Heart left ventricle (tissue), 16 donors: ENCODE measurements around the gene KY. TPM values are rescaled to one million over a fixed set of nuclear protein-coding genes. Genes with fewer than 3 reads are reported as not detected.
A peak's percentile ranks its signal among the peaks of the same experiment; 100 is the strongest.

Experiments used
- ATAC-seq, 4 donors: fragments of 200-7000 bp; cut with Tn5 transposase; one replicate each; pipeline ENCODE4 v1.9.1; 2020 to 2022; ENCODE audit warnings: moderate library complexity in 4 of 4, mild to moderate bottlenecking in 3 of 4, moderate number of reproducible peaks in 1 of 4
- DNase-seq, 5 donors: peaks; one replicate each; pipeline ENCODE4 v3.0.0-alpha.2; 2020
- H3K27ac ChIP-seq, 12 donors: fragments of 200-600 bp; sonication (generic) in 4 of 12; one replicate each; pipeline versions ENCODE4 v1.5.0 to v1.8.0; 2016 to 2022; ENCODE audit warnings: mild to moderate bottlenecking in 2 of 12
- H3K27me3 ChIP-seq, 9 donors: fragments of 200-600 bp; sonication (generic) in 2 of 9; one replicate each; pipeline versions ENCODE4 v1.5.1 to v1.8.0; 2016 to 2022; ENCODE audit warnings: mild to moderate bottlenecking in 3 of 9
- H3K36me3 ChIP-seq, 9 donors: fragments of 200-600 bp; sonication (generic) in 2 of 9; one replicate each; pipeline versions ENCODE4 v1.5.0 to v1.8.0; 2018 to 2022; ENCODE audit warnings: mild to moderate bottlenecking in 2 of 9
- H3K4me1 ChIP-seq, 12 donors: fragments of 200-600 bp; sonication (generic) in 4 of 12; one replicate each; pipeline versions ENCODE4 v1.5.0 to v1.8.0; 2016 to 2022; ENCODE audit warnings: mild to moderate bottlenecking in 3 of 12
- H3K4me3 ChIP-seq, 12 donors: fragments of 200-600 bp; sonication (generic) in 4 of 12; one replicate each; pipeline versions ENCODE4 v1.5.0 to v1.8.0; 2017 to 2022; ENCODE audit warnings: mild to moderate bottlenecking in 9 of 12, moderate library complexity in 4 of 12
- H3K9me3 ChIP-seq, 12 donors: fragments of 200-600 bp; sonication (generic) in 4 of 12; one replicate each; pipeline versions ENCODE4 v1.5.0 to v1.8.0; 2016 to 2022; ENCODE audit warnings: mild to moderate bottlenecking in 1 of 12
- POLR2A ChIP-seq, 2 donors: fragments of 450-650 bp; IDR thresholded peaks; one replicate each; pipeline ENCODE4 v1.6.1; 2017; ENCODE audit warnings: antibody characterized with exemption in 2 of 2, mild to moderate bottlenecking in 2 of 2, moderate library complexity in 2 of 2
- WGBS, 4 donors: extraction: QIAGEN DNeasy Blood & Tissue Kit in 2 of 4; methylation state at CpG; one replicate each; pipeline versions ENCODE4 v1.1.5 to v1.1.7; 2013 to 2018; 5-methylcytosine and 5-hydroxymethylcytosine counted together
- intact Hi-C, 10 donors: fragments of 100-400 bp; cut with DNase I; formaldehyde crosslinking; loops; one replicate each; pipeline versions ENCODE4 v1.11.1 to v1.14.2; 2022
- polyA plus RNA-seq, 2 donors: library from polyadenylated mRNA; stranded (reverse); fragments of 200-250 nt; gene quantifications; one replicate each; pipeline ENCODE4 v1.2.3, GENCODE V29; 2013
- total RNA-seq, 9 donors: library from RNA; depleted of rRNA in 2 of 9; stranded (reverse); fragments of >200 nt in 2 of 9; fragmentation: NEBNext Ultra II Directional in 3 of 9; extraction: Animal tissue kit (Norgen Biotek cat#: 25700) in 3 of 9; gene quantifications; one replicate each; pipeline versions ENCODE4 v1.1.0 to v1.2.4, GENCODE V29; 2016 to 2023
- TF ChIP-seq, protein P1 (sequence below), 12 donors: fragments of 200-600 bp; sonication (generic) in 4 of 12; IDR thresholded peaks; one replicate each; pipeline versions ENCODE4 v1.5.0 to v1.8.0; 2018 to 2022; ENCODE audit warnings: antibody characterized with exemption in 12 of 12, mild to moderate bottlenecking in 5 of 12
- donor health status: ischemic (EF 13 %, LVEDD 7.1; RV severe dilation, severe dysfunction).
- donor health status: healthy with polysubstance abuse.
- donor health status: DM: no; HTN: yes; CAD: no.
- donor health status: DM: no; HTN: no; CAD: no.
- donor health status: ischemic (EF 25% LVEDD 6.9; RV normal size, moderate dysfunction).
- donor health status: ischemic (EF 25% LVEDD 5.7; RV mildly dilated, moderate dysfunction).
- donor health status: healthy.
- donor health status: DM: yes; HTN: yes; CAD: no.
- donor health status: ischemic (EF 35%, LVEDD 5.7; RV mildly dilated, moderate dysfunction).
- donor health status: nonischemic (EF 11% LVEDD 7.7; RV severe dilation, severe dysfunction).
- donor health status: DM: yes; HTN: yes; CAD: no.
- donor health status: PGD.
- donor health status: ischemic (EF 29% LVEDD 5.4; RV normal size, mild dysfunction).
- donor health status: nonischemic (EF 23%, LVEDD 6.1; RV moderate dilation, normal function).

KY gene
- total and polyA plus RNA-seq, 11 donors: 1.4 to 22.5 (median 8.6) TPM

DNA sequence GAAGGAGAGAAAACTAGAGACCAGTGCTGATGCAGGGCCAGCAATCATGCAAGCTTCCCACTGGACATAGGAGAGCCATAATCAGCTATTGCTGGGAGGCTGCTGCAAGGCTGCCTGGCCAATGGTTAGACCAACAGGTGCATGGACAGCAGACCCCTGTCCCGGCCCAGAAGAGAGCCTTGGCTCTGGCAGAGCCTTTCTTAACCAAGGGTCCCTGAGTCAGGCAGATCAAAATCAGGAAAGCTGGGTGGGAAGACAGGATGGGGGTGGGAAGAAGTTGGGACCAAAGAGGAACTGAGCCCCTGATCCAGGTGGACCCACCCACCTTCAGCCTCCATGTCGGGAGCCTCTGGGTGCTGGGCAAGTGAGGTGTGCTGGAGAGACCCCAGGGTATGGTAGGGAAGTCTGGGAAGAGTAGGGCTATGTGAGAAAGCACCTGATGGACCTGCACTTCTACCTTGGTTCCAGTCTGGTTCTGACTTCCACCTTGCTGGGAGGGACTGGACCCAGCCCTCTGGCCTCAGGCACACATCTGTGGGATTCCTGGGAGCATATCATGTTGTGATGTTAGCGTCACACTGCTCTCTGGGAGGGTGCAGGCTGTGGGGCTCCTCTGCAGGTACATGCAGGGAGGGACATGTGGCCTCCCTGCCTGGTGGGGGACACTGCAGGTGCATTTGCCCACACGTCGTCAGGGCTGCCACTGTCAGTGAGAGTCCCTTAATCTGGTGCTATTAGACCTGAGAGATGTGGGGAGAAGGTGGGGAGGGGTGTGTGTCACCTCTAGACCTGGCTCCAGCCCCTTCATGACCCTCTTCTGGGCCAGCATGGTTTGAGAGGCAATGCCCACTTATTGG, 24.7 kb downstream of the KY start:
- peaks cover 0 to 11% (median 3%) of the 10 kb centered on the region in 9 donors for H3K36me3 ChIP-seq
- no peaks in the 10 kb centered on the region for H3K27me3 ChIP-seq
- intact Hi-C loops: no loop called here
- TF ChIP-seq POLR2A (IDR thresholded peaks at IDR 0.05): no peak
- TF ChIP-seq, protein P1, sequence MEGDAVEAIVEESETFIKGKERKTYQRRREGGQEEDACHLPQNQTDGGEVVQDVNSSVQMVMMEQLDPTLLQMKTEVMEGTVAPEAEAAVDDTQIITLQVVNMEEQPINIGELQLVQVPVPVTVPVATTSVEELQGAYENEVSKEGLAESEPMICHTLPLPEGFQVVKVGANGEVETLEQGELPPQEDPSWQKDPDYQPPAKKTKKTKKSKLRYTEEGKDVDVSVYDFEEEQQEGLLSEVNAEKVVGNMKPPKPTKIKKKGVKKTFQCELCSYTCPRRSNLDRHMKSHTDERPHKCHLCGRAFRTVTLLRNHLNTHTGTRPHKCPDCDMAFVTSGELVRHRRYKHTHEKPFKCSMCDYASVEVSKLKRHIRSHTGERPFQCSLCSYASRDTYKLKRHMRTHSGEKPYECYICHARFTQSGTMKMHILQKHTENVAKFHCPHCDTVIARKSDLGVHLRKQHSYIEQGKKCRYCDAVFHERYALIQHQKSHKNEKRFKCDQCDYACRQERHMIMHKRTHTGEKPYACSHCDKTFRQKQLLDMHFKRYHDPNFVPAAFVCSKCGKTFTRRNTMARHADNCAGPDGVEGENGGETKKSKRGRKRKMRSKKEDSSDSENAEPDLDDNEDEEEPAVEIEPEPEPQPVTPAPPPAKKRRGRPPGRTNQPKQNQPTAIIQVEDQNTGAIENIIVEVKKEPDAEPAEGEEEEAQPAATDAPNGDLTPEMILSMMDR (IDR thresholded peaks at IDR 0.05): no peak
- no peaks in the 10 kb centered on the region for H3K4me1 ChIP-seq
- peaks cover 0 to 19% (median 0%) of the 10 kb centered on the region in 12 donors for H3K9me3 ChIP-seq
- WGBS, 4 donors: 81 to 92% (median 88%) methylated on average over 4 to 5 of the region's 5 CpGs
- no peak overlapping the region for H3K4me3 ChIP-seq
- DNase-seq (no peak), ATAC-seq (peak in 1 of 4 donors; percentile 24)
- no peak overlapping the region for H3K27ac ChIP-seq

DNA sequence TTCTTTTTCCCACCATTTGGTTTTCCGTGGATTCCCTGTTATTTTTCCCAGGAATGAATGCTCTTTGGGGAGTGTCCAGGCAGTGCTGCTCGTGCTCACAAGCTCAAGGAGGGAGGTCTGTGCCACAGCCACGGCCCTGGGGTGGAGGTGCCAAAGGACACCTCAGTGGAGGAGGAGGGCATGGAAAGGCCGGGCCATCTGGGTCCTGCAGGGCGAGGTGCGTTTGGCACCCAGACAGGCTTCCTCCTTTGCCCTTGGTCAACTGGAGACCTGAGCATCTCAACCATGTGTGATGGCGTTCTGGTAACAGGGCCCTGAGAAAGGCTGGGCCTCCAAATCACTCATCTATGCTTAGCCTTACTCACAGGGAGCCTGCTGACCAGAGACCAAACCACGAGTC, 25.4 kb downstream of the KY start:
- no peaks in the 10 kb centered on the region for H3K27me3 ChIP-seq
- ATAC-seq (no peak), DNase-seq (no peak)
- peaks cover 0 to 13% (median 0%) of the 10 kb centered on the region in 12 donors for H3K9me3 ChIP-seq
- H3K36me3 ChIP-seq: peaks cover 0 to 14% (median 4%) of the 10 kb centered on the region in 9 donors
- no peak overlapping the region for H3K4me3 ChIP-seq
- WGBS, 4 donors: 73 to 83% (median 77%) methylated on average over 7 to 8 of the region's 8 CpGs
- no peaks in the 10 kb centered on the region for H3K4me1 ChIP-seq
- no peak overlapping the region for H3K27ac ChIP-seq
- intact Hi-C loops: no loop called here
- TF ChIP-seq, protein P1 (IDR thresholded peaks at IDR 0.05): no peak

DNA sequence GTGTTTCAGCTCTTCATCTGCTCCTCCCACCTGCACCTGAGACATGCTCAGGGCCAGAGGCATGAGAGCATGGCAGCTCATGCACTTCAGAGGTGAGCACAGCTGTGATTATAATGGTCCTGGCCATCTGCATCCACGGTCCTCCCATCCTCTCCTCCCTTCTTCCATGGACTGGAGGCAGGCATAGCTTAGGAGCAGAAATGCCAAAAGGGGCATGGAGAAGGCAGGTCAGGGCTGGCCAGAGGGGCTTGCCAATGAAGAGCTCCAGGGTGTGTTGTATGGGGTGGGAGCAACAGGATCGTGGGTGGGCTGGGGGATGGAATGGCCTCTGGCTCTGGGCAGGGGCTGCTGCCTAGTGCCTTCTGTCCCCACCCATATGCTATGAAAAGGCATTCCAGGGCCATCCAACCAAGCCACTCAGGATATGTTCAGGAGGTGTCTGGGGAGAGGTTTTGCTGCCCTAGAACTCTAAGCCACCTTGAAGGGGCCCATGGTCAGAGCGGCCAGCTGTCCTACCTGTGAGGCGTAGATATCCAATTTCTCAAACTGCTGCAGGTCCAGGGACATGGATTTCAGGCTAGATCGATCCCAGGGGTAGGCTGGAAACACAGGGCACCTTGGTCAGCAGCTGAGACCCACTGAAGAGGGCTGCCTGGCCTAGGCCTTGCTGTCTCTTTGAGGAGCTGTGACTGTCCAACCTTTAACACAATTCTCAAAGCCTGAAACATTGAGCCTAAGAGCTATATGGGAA, 26.1 kb downstream of the KY start:
- Histone ChIP-seq H3K36me3 (peaks cover 0 to 14% (median 4%) of the 10 kb centered on the region in 9 donors), H3K9me3 (peaks cover 0 to 5% (median 0%) of the 10 kb centered on the region in 12 donors), H3K4me1 (no peaks in the 10 kb centered on the region), H3K27me3 (no peaks in the 10 kb centered on the region), H3K27ac (no peak overlapping the region), H3K4me3 (no peak overlapping the region)
- intact Hi-C loops: no loop called here
- DNase-seq (no peak), ATAC-seq (no peak)
- 76 to 90% (median 89%) methylated on average over 2 to 5 of the region's 5 CpGs for WGBS, 4 donors
- TF ChIP-seq POLR2A (IDR thresholded peaks at IDR 0.05): no peak
- TF ChIP-seq, protein P1 (IDR thresholded peaks at IDR 0.05): no peak

DNA sequence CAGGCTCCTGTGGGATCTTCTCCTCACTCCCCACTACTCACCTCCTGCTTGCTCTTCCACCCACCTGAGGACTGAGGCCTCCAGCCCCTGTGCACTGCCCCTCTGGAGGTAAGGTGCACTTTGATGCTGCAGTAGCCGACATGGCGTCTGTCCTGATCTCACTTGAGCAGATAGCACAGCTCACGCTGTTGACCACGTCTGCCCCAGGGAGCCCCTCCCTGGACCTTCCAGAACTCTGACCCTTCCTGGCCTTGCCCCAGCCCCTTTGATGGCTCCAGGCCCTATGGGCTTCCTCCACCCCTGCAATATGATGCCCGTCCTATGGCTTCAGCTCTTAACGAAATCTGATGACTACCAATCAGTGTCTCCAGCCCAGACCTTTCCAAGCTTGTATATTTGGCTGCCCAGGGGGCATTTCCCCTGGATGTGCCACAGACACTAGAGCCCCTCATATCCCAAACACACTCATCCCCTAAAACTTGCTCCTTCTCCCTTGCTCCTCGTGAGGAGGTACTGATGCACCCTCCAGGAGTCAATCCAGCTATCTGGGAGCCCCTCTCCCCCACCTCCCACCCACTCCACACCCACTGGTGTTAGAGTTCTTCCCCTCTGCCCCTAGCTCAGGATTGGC, 27.1 kb downstream of the KY start:
- Histone ChIP-seq H3K9me3 (no peaks in the 10 kb centered on the region), H3K27ac (no peak overlapping the region), H3K4me3 (no peak overlapping the region), H3K36me3 (peaks cover 0 to 14% (median 4%) of the 10 kb centered on the region in 9 donors), H3K4me1 (no peaks in the 10 kb centered on the region), H3K27me3 (no peaks in the 10 kb centered on the region)
- ATAC-seq (no peak), DNase-seq (no peak)
- intact Hi-C loops: no loop called here
- TF ChIP-seq POLR2A (IDR thresholded peaks at IDR 0.05): no peak
- TF ChIP-seq, protein P1 (IDR thresholded peaks at IDR 0.05): no peak
- WGBS, 4 donors: 85 to 90% (median 88%) methylated on average over 7 of the region's 7 CpGs
